H1 (cell line): ENCODE measurements around the gene IL27RA. TPM values are rescaled to one million over a fixed set of nuclear protein-coding genes. Genes with fewer than 3 reads are reported as not detected.

Experiments used
- CTCF ChIA-PET: fragments of 300-600 bp; sonication (Branson Sonifier 250); formaldehyde crosslinking; loops from one replicate; lab custom pipeline; 2021; ENCODE audit not compliant: partially characterized antibody; lab: Charles Lee
- POLR2A ChIA-PET: fragments of 300-600 bp; sonication (Branson Sonifier 250); formaldehyde crosslinking; loops from one replicate; lab custom pipeline; 2021; ENCODE audit warnings: inconsistent platforms; ENCODE audit not compliant: partially characterized antibody; lab: Charles Lee
- DNase-seq, 2 experiments: peaks; one replicate each; pipeline versions ENCODE4 v3.0.0 to v3.0.0-alpha.2; 2010 to 2022; ENCODE audit warnings: low spot score in 2 of 2, low read depth in 1 of 2, mixed read lengths in 1 of 2
- FAIRE-seq: peaks from 2 replicates; lab custom pipeline; 2011; peaks lifted over from hg19 to GRCh38; lab: Jason Lieb, UNC
- H2AFZ ChIP-seq: 2 replicates; pipeline ENCODE4 v1.8.1; 2012; ENCODE audit warnings: low read length, inconsistent platforms
- H2AK5ac ChIP-seq: 2 replicates; pipeline ENCODE4 v1.6.1; 2013; ENCODE audit warnings: low read depth, low read length
- H2BK120ac ChIP-seq: replicated peaks from 2 replicates; pipeline ENCODE3; 2013; ENCODE audit warnings: low read depth, low read length, inconsistent platforms
- H2BK12ac ChIP-seq: 2 replicates; pipeline ENCODE4 v1.6.1; 2013; ENCODE audit warnings: low read depth, low read length
- H2BK15ac ChIP-seq: 2 replicates; pipeline ENCODE4 v1.6.1; 2013; ENCODE audit warnings: low read length
- H2BK20ac ChIP-seq: 2 replicates; pipeline ENCODE4 v1.6.1; 2013; ENCODE audit warnings: low read length
- H2BK5ac ChIP-seq: 2 replicates; pipeline ENCODE4 v1.6.1; 2013; ENCODE audit warnings: low read depth, low read length
- H3K14ac ChIP-seq: 2 replicates; pipeline ENCODE4 v1.6.1; 2013; ENCODE audit warnings: inconsistent platforms; ENCODE audit not compliant: insufficient read length
- H3K18ac ChIP-seq: 2 replicates; pipeline ENCODE4 v1.6.1; 2013; ENCODE audit warnings: low read length; ENCODE audit errors: extremely low read depth
- H3K23ac ChIP-seq: 2 replicates; pipeline ENCODE4 v1.6.1; 2013; ENCODE audit warnings: inconsistent platforms; ENCODE audit not compliant: insufficient read length
- H3K23me2 ChIP-seq: 2 replicates; pipeline ENCODE4 v1.6.1; 2013; ENCODE audit warnings: low read depth, low read length
- H3K27ac ChIP-seq: 2 replicates; pipeline ENCODE4 v1.6.1; 2011; ENCODE audit warnings: low read depth, low read length, inconsistent platforms
- H3K27me3 ChIP-seq, 4 experiments: replicated peaks in 1 of 4; 1 replicate in 1 of 4; 2 replicates in 3 of 4; pipeline versions ENCODE4 v1.6.1 to v1.8.1; 2011 to 2013; ENCODE audit warnings: low read length in 3 of 4, mild to moderate bottlenecking in 3 of 4, inconsistent platforms in 2 of 4, mixed read lengths in 2 of 4, moderate library complexity in 1 of 4; ENCODE audit not compliant: control insufficient read depth in 3 of 4, insufficient read depth in 3 of 4; ENCODE audit errors: extremely low read depth in 1 of 4
- H3K36me3 ChIP-seq, 4 experiments: 2 replicates each; pipeline versions ENCODE4 v1.6.1 to v1.8.1; 2011 to 2013; ENCODE audit warnings: mild to moderate bottlenecking in 4 of 4, low read length in 3 of 4, moderate library complexity in 2 of 4, control low read depth in 1 of 4, inconsistent platforms in 1 of 4; ENCODE audit not compliant: insufficient read depth in 4 of 4, control insufficient read depth in 2 of 4
- H3K4ac ChIP-seq: replicated peaks from 2 replicates; pipeline ENCODE3; 2013; ENCODE audit warnings: low read length, low read depth, mixed read lengths, inconsistent platforms; ENCODE audit not compliant: insufficient read length
- H3K4me1 ChIP-seq, 4 experiments: replicated peaks in 1 of 4; 1 replicate in 1 of 4; 2 replicates in 3 of 4; pipeline versions ENCODE4 v1.6.1 to v1.8.1; 2011 to 2013; ENCODE audit warnings: low read length in 3 of 4, inconsistent platforms in 2 of 4, mixed read lengths in 1 of 4; ENCODE audit not compliant: insufficient read depth in 4 of 4, control insufficient read depth in 3 of 4
- H3K4me2 ChIP-seq, 2 experiments: 2 replicates each; pipeline versions ENCODE4 v1.6.1 to v1.8.1; 2011 to 2013; ENCODE audit warnings: low read depth in 2 of 2, low read length in 2 of 2, control low read depth in 1 of 2, inconsistent platforms in 1 of 2, mild to moderate bottlenecking in 1 of 2; ENCODE audit not compliant: insufficient read depth in 1 of 2
- H3K4me3 ChIP-seq, 4 experiments: fragments of 200-600, 300-600 bp in 1 of 4; sonication (generic), shearing (Covaris generic), sonication (Bioruptor Twin) in 1 of 4; 2 replicates each; pipeline versions ENCODE4 v1.5.1 to v1.8.1; 2011 to 2016; ENCODE audit warnings: low read length in 4 of 4, low read depth in 3 of 4, control low read depth in 2 of 4, inconsistent platforms in 2 of 4, mild to moderate bottlenecking in 2 of 4, mixed read lengths in 1 of 4, moderate library complexity in 1 of 4; ENCODE audit not compliant: insufficient read depth in 2 of 4; ENCODE audit errors: extremely low read depth in 1 of 4
- H3K56ac ChIP-seq: replicated peaks from 2 replicates; pipeline ENCODE3; 2013; ENCODE audit warnings: low read depth, mild to moderate bottlenecking, mixed read lengths, low read length, inconsistent platforms; ENCODE audit not compliant: insufficient read length
- H3K79me1 ChIP-seq: 2 replicates; pipeline ENCODE4 v1.6.1; 2013; ENCODE audit warnings: low read depth, low read length, control low read depth
- H3K79me2 ChIP-seq, 2 experiments: 2 replicates each; pipeline versions ENCODE4 v1.6.1 to v1.8.1; 2012 to 2013; ENCODE audit warnings: low read length in 2 of 2, mild to moderate bottlenecking in 2 of 2, inconsistent platforms in 1 of 2; ENCODE audit not compliant: insufficient read depth in 2 of 2, control insufficient read depth in 1 of 2
- H3K9ac ChIP-seq, 4 experiments: replicated peaks in 1 of 4; 1 replicate in 1 of 4; 2 replicates in 3 of 4; pipeline versions ENCODE4 v1.6.1 to v1.8.1; 2011 to 2013; ENCODE audit warnings: low read depth in 3 of 4, low read length in 3 of 4, control low read depth in 2 of 4, mild to moderate bottlenecking in 2 of 4, moderate library complexity in 2 of 4, inconsistent platforms in 1 of 4; ENCODE audit errors: extremely low read depth in 1 of 4
- H3K9me3 ChIP-seq, 2 experiments: 2 replicates each; pipeline versions ENCODE4 v1.6.1 to v1.8.1; 2012 to 2013; ENCODE audit warnings: mild to moderate bottlenecking in 2 of 2, moderate library complexity in 2 of 2, control low read depth in 1 of 2, inconsistent platforms in 1 of 2, low read depth in 1 of 2, low read length in 1 of 2, mixed read lengths in 1 of 2; ENCODE audit not compliant: insufficient read depth in 2 of 2
- H4K20me1 ChIP-seq, 2 experiments: replicated peaks in 1 of 2; 2 replicates each; pipeline versions ENCODE3 to v1.8.1; 2011 to 2013; ENCODE audit warnings: inconsistent platforms in 2 of 2, low read length in 2 of 2, mild to moderate bottlenecking in 1 of 2; ENCODE audit not compliant: insufficient read depth in 2 of 2, control insufficient read depth in 1 of 2
- H4K5ac ChIP-seq: 2 replicates; pipeline ENCODE4 v1.6.1; 2013; ENCODE audit warnings: low read length, low read depth, mixed read lengths, inconsistent platforms; ENCODE audit not compliant: insufficient read length
- H4K8ac ChIP-seq: 2 replicates; pipeline ENCODE4 v1.8.0; 2013; ENCODE audit warnings: mild to moderate bottlenecking, moderate library complexity, low read length, inconsistent platforms; ENCODE audit not compliant: insufficient read depth; ENCODE audit errors: extremely low read depth
- H4K91ac ChIP-seq: replicated peaks from 2 replicates; pipeline ENCODE3; 2013; ENCODE audit warnings: low read length, mixed read lengths, inconsistent platforms; ENCODE audit not compliant: insufficient read length
- POLR2A ChIP-seq, 2 experiments: IDR thresholded peaks; 1 replicate in 1 of 2; 2 replicates in 1 of 2; pipeline ENCODE4 v1.6.1; 2011; ENCODE audit warnings: low read depth in 2 of 2, low read length in 2 of 2, mild to moderate bottlenecking in 2 of 2; ENCODE audit errors: control extremely low read depth in 1 of 2
- RBBP5 ChIP-seq: IDR thresholded peaks from 2 replicates; pipeline ENCODE4 v1.7.1; 2012; ENCODE audit warnings: low read depth, mild to moderate bottlenecking, inconsistent platforms, low read length, moderate library complexity, borderline replicate concordance
- TAF7 ChIP-seq: optimal IDR thresholded peaks from 2 replicates; pipeline ENCODE3; 2011; ENCODE audit warnings: low read depth, mild to moderate bottlenecking, inconsistent platforms, low read length, moderate library complexity, borderline replicate concordance
- WGBS, 2 experiments: shearing (Covaris generic) in 1 of 2; methylation state at CpG; one replicate each; pipeline versions ENCODE4 v1.1.6 to v1.1.7; 2013 to 2015; ENCODE audit warnings: low lambda C conversion rate in 2 of 2, mixed read lengths in 2 of 2, inconsistent platforms in 1 of 2, low coverage in 1 of 2, missing lambda C conversion rate in 1 of 2; ENCODE audit not compliant: insufficient replicate concordance in 2 of 2, insufficient coverage in 1 of 2, insufficient read length in 1 of 2; ENCODE audit errors: extremely low coverage in 1 of 2, missing lambda C conversion rate in 1 of 2; 5-methylcytosine and 5-hydroxymethylcytosine counted together
- polyA plus RNA-seq, 7 experiments: library from polyadenylated mRNA; depleted of rRNA in 3 of 7; stranded (reverse) in 5 of 7; unstranded in 2 of 7; fragments of >200 nt in 5 of 7; fragments of 200-250 nt in 2 of 7; gene quantifications; 1 replicate in 5 of 7; 2 replicates in 1 of 7; 4 replicates in 1 of 7; pipeline versions ENCODE4 v1.2.1 to v1.2.3, GENCODE V29; 2011 to 2013; ENCODE audit warnings: missing spikeins in 2 of 7, mixed read lengths in 2 of 7
- total RNA-seq: library from RNA; stranded (reverse); fragmentation: NEBNext Ultra II Directional; extraction: Animal tissue kit (Norgen Biotek cat#: 25700); gene quantifications from 2 replicates; pipeline ENCODE4 v1.2.1, GENCODE V29; 2021

The IL27RA gene
- total and polyA plus RNA-seq, 2 of the 8 experiments (the other 6 are each of a cell fraction or from before 2014, with no cell fraction given): 9.9 to 14.7 TPM

- no peak overlapping the region for H3K56ac ChIP-seq
- no peak overlapping the region for H3K4ac ChIP-seq
- H3K9ac ChIP-seq: no peak overlapping the region
- H3K4me3 ChIP-seq: no peak overlapping the region
- H4K5ac ChIP-seq: no peak overlapping the region
- H3K4me2 ChIP-seq: no peak overlapping the region
- no peak overlapping the region for H2BK5ac ChIP-seq
- 94% methylated on average over 13 of the region's 13 CpGs; no CpG with 5 or more reads in 1 of the 2 experiments for WGBS, 2 experiments
- no peak overlapping the region for H3K27ac ChIP-seq
- CTCF ChIA-PET: interaction anchor here (0.6 to 1.2 kb wide), 7 partner anchors 9 to 120 kb away, joined by 3 to 4 read pairs (median 3); partner anchors contain the start of gene RLN3
- no peak overlapping the region for H3K23ac ChIP-seq
- no peak overlapping the region for H2BK15ac ChIP-seq
- no peak overlapping the region for H2AFZ ChIP-seq
- POLR2A ChIA-PET: interaction anchor here (1.0 to 3.6 kb wide), 2 partner anchors 16 to 21 kb away, joined by 6 to 9 read pairs; no protein-coding TSS in a partner anchor
- no peak overlapping the region for H2BK120ac ChIP-seq
- no peaks in the 10 kb centered on the region for H3K27me3 ChIP-seq
- H3K23me2 ChIP-seq: 0 out of 2 replicates have a peak, but pooled peaks cover 1% of the 10 kb centered on the region
- H3K9me3 ChIP-seq: peaks cover 6 to 12% of the 10 kb centered on the region in 2 experiments; a peak in 3 of 4 replicates
- no peak for FAIRE-seq
- H3K14ac ChIP-seq: no peak overlapping the region
- peaks cover 0 to 7% (median 0%) of the 10 kb centered on the region in 4 experiments; a peak in 3 of 8 replicates for H3K36me3 ChIP-seq
- peaks cover 0 to 3% of the 10 kb centered on the region in 2 experiments for H4K20me1 ChIP-seq
- no peak for TF ChIP-seq TAF7
- no peak for TF ChIP-seq POLR2A (IDR thresholded peaks at IDR 0.05; ENCODE audit: control extremely low read depth in 1 of 2, low read depth in 2 of 2, low read length in 2 of 2)
- TF ChIP-seq RBBP5: no peak
- H2BK20ac ChIP-seq: no peak overlapping the region
- no peak overlapping the region for H2BK12ac ChIP-seq
- no peak overlapping the region for H4K8ac ChIP-seq
- H3K79me1 ChIP-seq: peaks cover 9% of the 10 kb centered on the region
- H4K91ac ChIP-seq: no peak overlapping the region
- no peak for DNase-seq
- H3K4me1 ChIP-seq: peaks cover 0 to 4% (median under 1%) of the 10 kb centered on the region in 4 experiments; a peak in 5 of 7 replicates
- peaks cover 0 to 9% of the 10 kb centered on the region in 2 experiments; a peak in 2 of 4 replicates for H3K79me2 ChIP-seq
- H3K18ac ChIP-seq: no peak overlapping the region
- H2AK5ac ChIP-seq: no peak overlapping the region
Observed at GRCh38 chr19:14000691-14001375, 30.7 kb upstream of the IL27RA start.
